ENCODE results near the gene ACO2.

Gene ACO2

DNA sequence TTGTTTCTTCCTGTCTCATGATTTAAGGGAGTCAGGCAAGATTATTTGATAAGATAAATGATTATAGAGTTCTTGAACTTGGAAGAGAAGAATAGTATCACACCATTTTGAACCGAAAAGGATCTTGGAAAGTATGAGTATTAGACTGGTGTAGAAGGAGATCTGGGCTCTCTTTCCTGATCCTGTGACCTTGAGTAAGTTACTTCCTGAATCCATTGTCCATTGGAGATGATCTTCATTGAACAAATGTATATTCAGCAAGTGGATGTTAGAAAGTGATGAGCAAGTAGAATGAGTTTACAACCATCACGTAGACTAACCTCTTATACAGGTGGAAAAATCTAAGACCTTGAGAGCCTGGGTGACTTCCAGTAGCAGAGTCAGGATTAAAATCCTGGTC, 2.0 kb downstream of the ACO2 start:
- H4K91ac ChIP-seq (ENCODE audit: low read depth, low read length) = no peak overlapping the region
- no peak overlapping the region for H2BK5ac ChIP-seq (ENCODE audit: low read depth, low read length, poor library complexity)
- no peak overlapping the region for H3K23ac ChIP-seq (ENCODE audit: low read length)
- H2AK5ac ChIP-seq (ENCODE audit: low read length) = no peak overlapping the region
- H4K8ac ChIP-seq (ENCODE audit: low read depth, low read length) = no peak overlapping the region
- no peak overlapping the region for H3K4me3 ChIP-seq (ENCODE audit: low read depth, low read length)
- H3K14ac ChIP-seq (ENCODE audit: low read length) = no peak overlapping the region
- peaks cover 10 to 15% of the 10 kb centered on the region in 2 experiments for H3K36me3 ChIP-seq (ENCODE audit: control insufficient read depth in 1 of 2, insufficient read depth in 2 of 2, low read length in 2 of 2)
- no peak overlapping the region for H2BK120ac ChIP-seq (ENCODE audit: insufficient read depth, low read length, poor library complexity)
- WGBS (ENCODE audit: extremely low coverage, insufficient coverage, insufficient read length) = no CpG with 5 or more reads among the region's 2 CpGs
- no peaks in the 10 kb centered on the region for H3K27me3 ChIP-seq (ENCODE audit: insufficient read depth, low read length)
- H3K4ac ChIP-seq (ENCODE audit: low read depth, low read length) = peak overlapping the region; percentile 56
- H3K18ac ChIP-seq (ENCODE audit: low read length) = no peak overlapping the region
- no peak for DNase-seq
- H3K9ac ChIP-seq (ENCODE audit: low read length) = no peak overlapping the region
- H3K79me1 ChIP-seq (ENCODE audit: low read length) = peaks cover 9% of the 10 kb centered on the region
- no peak overlapping the region for H4K12ac ChIP-seq (ENCODE audit: low read depth, low read length)
- H3K79me2 ChIP-seq (ENCODE audit: control insufficient read depth, insufficient read depth, low read length, poor library complexity) = peaks cover 10% of the 10 kb centered on the region
- peaks cover 4 to 10% of the 10 kb centered on the region in 2 experiments for H3K4me1 ChIP-seq (ENCODE audit: control insufficient read depth in 1 of 2, insufficient read depth in 2 of 2, low read length in 2 of 2)
- H3K4me2 ChIP-seq (ENCODE audit: low read length) = no peak overlapping the region
- H3K27ac ChIP-seq (ENCODE audit: low read depth, low read length) = no peak overlapping the region
- H2AFZ ChIP-seq (ENCODE audit: insufficient read depth, low read length, poor library complexity) = no peak overlapping the region
- no peaks in the 10 kb centered on the region for H3K9me3 ChIP-seq (ENCODE audit: insufficient read depth, low read depth, low read length)
- no peak overlapping the region for H2BK12ac ChIP-seq (ENCODE audit: low read length)

DNA sequence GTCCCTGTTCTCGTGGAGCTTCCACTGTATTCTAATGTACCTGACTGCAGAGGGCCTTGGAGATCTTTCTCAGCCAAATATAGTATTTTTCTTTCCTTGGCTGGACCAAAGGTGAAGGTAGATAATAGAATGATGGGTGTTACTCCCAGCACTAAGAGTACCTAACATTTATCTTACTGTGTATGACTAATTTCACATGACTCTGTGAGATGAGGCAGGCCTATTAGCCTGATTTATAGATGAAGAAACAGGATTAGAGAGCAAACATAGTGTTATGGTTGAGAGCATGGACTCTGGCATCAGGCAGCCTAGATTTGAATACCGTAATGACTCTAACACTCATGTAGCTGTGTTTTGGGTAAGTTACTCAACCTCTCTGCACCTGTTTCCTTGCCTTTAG, 2.7 kb downstream of the ACO2 start:
- no peak overlapping the region for H3K14ac ChIP-seq (ENCODE audit: low read length)
- peaks cover 7 to 9% of the 10 kb centered on the region in 2 experiments for H3K36me3 ChIP-seq (ENCODE audit: control insufficient read depth in 1 of 2, insufficient read depth in 2 of 2, low read length in 2 of 2)
- DNase-seq = no peak
- no peak overlapping the region for H4K91ac ChIP-seq (ENCODE audit: low read depth, low read length)
- H2BK5ac ChIP-seq (ENCODE audit: low read depth, low read length, poor library complexity) = no peak overlapping the region
- no peak overlapping the region for H2AFZ ChIP-seq (ENCODE audit: insufficient read depth, low read length, poor library complexity)
- no peak overlapping the region for H3K27ac ChIP-seq (ENCODE audit: low read depth, low read length)
- no peak overlapping the region for H2BK12ac ChIP-seq (ENCODE audit: low read length)
- peaks cover 10% of the 10 kb centered on the region for H3K79me2 ChIP-seq (ENCODE audit: control insufficient read depth, insufficient read depth, low read length, poor library complexity)
- H3K27me3 ChIP-seq (ENCODE audit: insufficient read depth, low read length) = no peaks in the 10 kb centered on the region
- no peak overlapping the region for H3K4me2 ChIP-seq (ENCODE audit: low read length)
- peak overlapping the region; percentile 21 for H3K4ac ChIP-seq (ENCODE audit: low read depth, low read length)
- H3K79me1 ChIP-seq (ENCODE audit: low read length) = peaks cover 9% of the 10 kb centered on the region
- H4K8ac ChIP-seq (ENCODE audit: low read depth, low read length) = no peak overlapping the region
- H3K18ac ChIP-seq (ENCODE audit: low read length) = no peak overlapping the region
- H3K9ac ChIP-seq (ENCODE audit: low read length) = no peak overlapping the region
- no peak overlapping the region for H2BK120ac ChIP-seq (ENCODE audit: insufficient read depth, low read length, poor library complexity)
- no peak overlapping the region for H3K23ac ChIP-seq (ENCODE audit: low read length)
- WGBS (ENCODE audit: extremely low coverage, insufficient coverage, insufficient read length) = no CpG with 5 or more reads among the region's 2 CpGs
- peaks cover 4 to 10% of the 10 kb centered on the region in 2 experiments for H3K4me1 ChIP-seq (ENCODE audit: control insufficient read depth in 1 of 2, insufficient read depth in 2 of 2, low read length in 2 of 2)
- no peaks in the 10 kb centered on the region for H3K9me3 ChIP-seq (ENCODE audit: insufficient read depth, low read depth, low read length)
- no peak overlapping the region for H2AK5ac ChIP-seq (ENCODE audit: low read length)
- no peak overlapping the region for H4K12ac ChIP-seq (ENCODE audit: low read depth, low read length)
- H3K4me3 ChIP-seq (ENCODE audit: low read depth, low read length) = no peak overlapping the region

- Histone ChIP-seq H3K4me2 (ENCODE audit: low read length) (no peak overlapping the region), H3K9ac (ENCODE audit: low read length) (no peak overlapping the region), H3K79me1 (ENCODE audit: low read length) (no peaks in the 10 kb centered on the region), H3K79me2 (ENCODE audit: control insufficient read depth, insufficient read depth, low read length, poor library complexity) (peaks cover 2% of the 10 kb centered on the region), H3K4me3 (ENCODE audit: low read depth, low read length) (no peak overlapping the region), H2AK5ac (ENCODE audit: low read length) (no peak overlapping the region), H4K91ac (ENCODE audit: low read depth, low read length) (no peak overlapping the region), H3K14ac (ENCODE audit: low read length) (no peak overlapping the region), H3K4me1 (ENCODE audit: control insufficient read depth in 1 of 2, insufficient read depth in 2 of 2, low read length in 2 of 2) (no peaks in the 10 kb centered on the region), H3K4ac (ENCODE audit: low read depth, low read length) (peak overlapping the region; percentile 95), H2AFZ (ENCODE audit: insufficient read depth, low read length, poor library complexity) (no peak overlapping the region), H2BK120ac (ENCODE audit: insufficient read depth, low read length, poor library complexity) (no peak overlapping the region), H3K27ac (ENCODE audit: low read depth, low read length) (no peak overlapping the region), H3K9me3 (ENCODE audit: insufficient read depth, low read depth, low read length) (no peaks in the 10 kb centered on the region), H3K27me3 (ENCODE audit: insufficient read depth, low read length) (no peaks in the 10 kb centered on the region), H2BK12ac (ENCODE audit: low read length) (no peak overlapping the region), H3K36me3 (ENCODE audit: control insufficient read depth in 1 of 2, insufficient read depth in 2 of 2, low read length in 2 of 2) (peaks cover 2 to 3% of the 10 kb centered on the region in 2 experiments), H3K18ac (ENCODE audit: low read length) (no peak overlapping the region), H4K8ac (ENCODE audit: low read depth, low read length) (no peak overlapping the region), H3K23ac (ENCODE audit: low read length) (no peak overlapping the region), H4K12ac (ENCODE audit: low read depth, low read length) (peak overlapping the region; percentile 72), H2BK5ac (ENCODE audit: low read depth, low read length, poor library complexity) (no peak overlapping the region)
- no peak for DNase-seq
- no CpG with 5 or more reads among the region's 6 CpGs for WGBS (ENCODE audit: extremely low coverage, insufficient coverage, insufficient read length)
Measured at GRCh38 chr22:41474872-41475451, 6.0 kb downstream of the ACO2 start.

- peaks cover 0 to 3% of the 10 kb centered on the region in 2 experiments for H3K36me3 ChIP-seq (ENCODE audit: control insufficient read depth in 1 of 2, insufficient read depth in 2 of 2, low read length in 2 of 2)
- no peak overlapping the region for H3K4me2 ChIP-seq (ENCODE audit: low read length)
- H3K18ac ChIP-seq (ENCODE audit: low read length) = no peak overlapping the region
- H3K27ac ChIP-seq (ENCODE audit: low read depth, low read length) = no peak overlapping the region
- no peak for DNase-seq
- no CpG with 5 or more reads among the region's 2 CpGs for WGBS (ENCODE audit: extremely low coverage, insufficient coverage, insufficient read length)
- peaks cover 2% of the 10 kb centered on the region for H3K79me2 ChIP-seq (ENCODE audit: control insufficient read depth, insufficient read depth, low read length, poor library complexity)
- no peak overlapping the region for H2AK5ac ChIP-seq (ENCODE audit: low read length)
- no peak overlapping the region for H3K4ac ChIP-seq (ENCODE audit: low read depth, low read length)
- no peak overlapping the region for H2AFZ ChIP-seq (ENCODE audit: insufficient read depth, low read length, poor library complexity)
- peaks cover 0 to 3% of the 10 kb centered on the region in 2 experiments for H3K4me1 ChIP-seq (ENCODE audit: control insufficient read depth in 1 of 2, insufficient read depth in 2 of 2, low read length in 2 of 2)
- no peak overlapping the region for H2BK120ac ChIP-seq (ENCODE audit: insufficient read depth, low read length, poor library complexity)
- no peak overlapping the region for H3K4me3 ChIP-seq (ENCODE audit: low read depth, low read length)
- H2BK12ac ChIP-seq (ENCODE audit: low read length) = no peak overlapping the region
- no peaks in the 10 kb centered on the region for H3K9me3 ChIP-seq (ENCODE audit: insufficient read depth, low read depth, low read length)
- H4K91ac ChIP-seq (ENCODE audit: low read depth, low read length) = no peak overlapping the region
- no peak overlapping the region for H4K8ac ChIP-seq (ENCODE audit: low read depth, low read length)
- no peaks in the 10 kb centered on the region for H3K27me3 ChIP-seq (ENCODE audit: insufficient read depth, low read length)
- H4K12ac ChIP-seq (ENCODE audit: low read depth, low read length) = no peak overlapping the region
- H3K14ac ChIP-seq (ENCODE audit: low read length) = no peak overlapping the region
- no peaks in the 10 kb centered on the region for H3K79me1 ChIP-seq (ENCODE audit: low read length)
- H3K23ac ChIP-seq (ENCODE audit: low read length) = no peak overlapping the region
- no peak overlapping the region for H2BK5ac ChIP-seq (ENCODE audit: low read depth, low read length, poor library complexity)
- no peak overlapping the region for H3K9ac ChIP-seq (ENCODE audit: low read length)
Measured at GRCh38 chr22:41478473-41478872, 9.6 kb downstream of the ACO2 start.

Measured in trophoblast cell (in vitro differentiated cells and primary cell).